H1 (cell line): ENCODE results near the gene PPP1R1A. TPM values are rescaled to one million over a fixed set of nuclear protein-coding genes. Genes with fewer than 3 reads are reported as not detected.

ENCODE experiments used
- CTCF ChIA-PET: fragments of 300-600 bp; sonication (Branson Sonifier 250); formaldehyde crosslinking; loops from one replicate; lab custom pipeline; 2021; ENCODE audit not compliant: partially characterized antibody; lab: Charles Lee
- POLR2A ChIA-PET: fragments of 300-600 bp; sonication (Branson Sonifier 250); formaldehyde crosslinking; loops from one replicate; lab custom pipeline; 2021; ENCODE audit warnings: inconsistent platforms; ENCODE audit not compliant: partially characterized antibody; lab: Charles Lee
- DNase-seq, 2 experiments: peaks; one replicate each; pipeline versions ENCODE4 v3.0.0 to v3.0.0-alpha.2; 2010 to 2022; ENCODE audit warnings: low spot score in 2 of 2, low read depth in 1 of 2, mixed read lengths in 1 of 2
- FAIRE-seq: peaks from 2 replicates; lab custom pipeline; 2011; peaks lifted over from hg19 to GRCh38; lab: Jason Lieb, UNC
- H2AFZ ChIP-seq: 2 replicates; pipeline ENCODE4 v1.8.1; 2012; ENCODE audit warnings: low read length, inconsistent platforms
- H2AK5ac ChIP-seq: 2 replicates; pipeline ENCODE4 v1.6.1; 2013; ENCODE audit warnings: low read depth, low read length
- H2BK120ac ChIP-seq: replicated peaks from 2 replicates; pipeline ENCODE3; 2013; ENCODE audit warnings: low read depth, low read length, inconsistent platforms
- H2BK12ac ChIP-seq: 2 replicates; pipeline ENCODE4 v1.6.1; 2013; ENCODE audit warnings: low read depth, low read length
- H2BK15ac ChIP-seq: 2 replicates; pipeline ENCODE4 v1.6.1; 2013; ENCODE audit warnings: low read length
- H2BK20ac ChIP-seq: 2 replicates; pipeline ENCODE4 v1.6.1; 2013; ENCODE audit warnings: low read length
- H2BK5ac ChIP-seq: 2 replicates; pipeline ENCODE4 v1.6.1; 2013; ENCODE audit warnings: low read depth, low read length
- H3K14ac ChIP-seq: 2 replicates; pipeline ENCODE4 v1.6.1; 2013; ENCODE audit warnings: inconsistent platforms; ENCODE audit not compliant: insufficient read length
- H3K18ac ChIP-seq: 2 replicates; pipeline ENCODE4 v1.6.1; 2013; ENCODE audit warnings: low read length; ENCODE audit errors: extremely low read depth
- H3K23ac ChIP-seq: 2 replicates; pipeline ENCODE4 v1.6.1; 2013; ENCODE audit warnings: inconsistent platforms; ENCODE audit not compliant: insufficient read length
- H3K23me2 ChIP-seq: 2 replicates; pipeline ENCODE4 v1.6.1; 2013; ENCODE audit warnings: low read depth, low read length
- H3K27ac ChIP-seq: 2 replicates; pipeline ENCODE4 v1.6.1; 2011; ENCODE audit warnings: low read depth, low read length, inconsistent platforms
- H3K27me3 ChIP-seq, 4 experiments: replicated peaks in 1 of 4; 1 replicate in 1 of 4; 2 replicates in 3 of 4; pipeline versions ENCODE4 v1.6.1 to v1.8.1; 2011 to 2013; ENCODE audit warnings: low read length in 3 of 4, mild to moderate bottlenecking in 3 of 4, inconsistent platforms in 2 of 4, mixed read lengths in 2 of 4, moderate library complexity in 1 of 4; ENCODE audit not compliant: control insufficient read depth in 3 of 4, insufficient read depth in 3 of 4; ENCODE audit errors: extremely low read depth in 1 of 4
- H3K36me3 ChIP-seq, 4 experiments: 2 replicates each; pipeline versions ENCODE4 v1.6.1 to v1.8.1; 2011 to 2013; ENCODE audit warnings: mild to moderate bottlenecking in 4 of 4, low read length in 3 of 4, moderate library complexity in 2 of 4, control low read depth in 1 of 4, inconsistent platforms in 1 of 4; ENCODE audit not compliant: insufficient read depth in 4 of 4, control insufficient read depth in 2 of 4
- H3K4ac ChIP-seq: replicated peaks from 2 replicates; pipeline ENCODE3; 2013; ENCODE audit warnings: low read length, low read depth, mixed read lengths, inconsistent platforms; ENCODE audit not compliant: insufficient read length
- H3K4me1 ChIP-seq, 4 experiments: replicated peaks in 1 of 4; 1 replicate in 1 of 4; 2 replicates in 3 of 4; pipeline versions ENCODE4 v1.6.1 to v1.8.1; 2011 to 2013; ENCODE audit warnings: low read length in 3 of 4, inconsistent platforms in 2 of 4, mixed read lengths in 1 of 4; ENCODE audit not compliant: insufficient read depth in 4 of 4, control insufficient read depth in 3 of 4
- H3K4me2 ChIP-seq, 2 experiments: 2 replicates each; pipeline versions ENCODE4 v1.6.1 to v1.8.1; 2011 to 2013; ENCODE audit warnings: low read depth in 2 of 2, low read length in 2 of 2, control low read depth in 1 of 2, inconsistent platforms in 1 of 2, mild to moderate bottlenecking in 1 of 2; ENCODE audit not compliant: insufficient read depth in 1 of 2
- H3K4me3 ChIP-seq, 4 experiments: fragments of 200-600, 300-600 bp in 1 of 4; sonication (generic), shearing (Covaris generic), sonication (Bioruptor Twin) in 1 of 4; 2 replicates each; pipeline versions ENCODE4 v1.5.1 to v1.8.1; 2011 to 2016; ENCODE audit warnings: low read length in 4 of 4, low read depth in 3 of 4, control low read depth in 2 of 4, inconsistent platforms in 2 of 4, mild to moderate bottlenecking in 2 of 4, mixed read lengths in 1 of 4, moderate library complexity in 1 of 4; ENCODE audit not compliant: insufficient read depth in 2 of 4; ENCODE audit errors: extremely low read depth in 1 of 4
- H3K56ac ChIP-seq: replicated peaks from 2 replicates; pipeline ENCODE3; 2013; ENCODE audit warnings: low read depth, mild to moderate bottlenecking, mixed read lengths, low read length, inconsistent platforms; ENCODE audit not compliant: insufficient read length
- H3K79me1 ChIP-seq: 2 replicates; pipeline ENCODE4 v1.6.1; 2013; ENCODE audit warnings: low read depth, low read length, control low read depth
- H3K79me2 ChIP-seq, 2 experiments: 2 replicates each; pipeline versions ENCODE4 v1.6.1 to v1.8.1; 2012 to 2013; ENCODE audit warnings: low read length in 2 of 2, mild to moderate bottlenecking in 2 of 2, inconsistent platforms in 1 of 2; ENCODE audit not compliant: insufficient read depth in 2 of 2, control insufficient read depth in 1 of 2
- H3K9ac ChIP-seq, 4 experiments: replicated peaks in 1 of 4; 1 replicate in 1 of 4; 2 replicates in 3 of 4; pipeline versions ENCODE4 v1.6.1 to v1.8.1; 2011 to 2013; ENCODE audit warnings: low read depth in 3 of 4, low read length in 3 of 4, control low read depth in 2 of 4, mild to moderate bottlenecking in 2 of 4, moderate library complexity in 2 of 4, inconsistent platforms in 1 of 4; ENCODE audit errors: extremely low read depth in 1 of 4
- H3K9me3 ChIP-seq, 2 experiments: 2 replicates each; pipeline versions ENCODE4 v1.6.1 to v1.8.1; 2012 to 2013; ENCODE audit warnings: mild to moderate bottlenecking in 2 of 2, moderate library complexity in 2 of 2, control low read depth in 1 of 2, inconsistent platforms in 1 of 2, low read depth in 1 of 2, low read length in 1 of 2, mixed read lengths in 1 of 2; ENCODE audit not compliant: insufficient read depth in 2 of 2
- H4K20me1 ChIP-seq, 2 experiments: replicated peaks in 1 of 2; 2 replicates each; pipeline versions ENCODE3 to v1.8.1; 2011 to 2013; ENCODE audit warnings: inconsistent platforms in 2 of 2, low read length in 2 of 2, mild to moderate bottlenecking in 1 of 2; ENCODE audit not compliant: insufficient read depth in 2 of 2, control insufficient read depth in 1 of 2
- H4K5ac ChIP-seq: 2 replicates; pipeline ENCODE4 v1.6.1; 2013; ENCODE audit warnings: low read length, low read depth, mixed read lengths, inconsistent platforms; ENCODE audit not compliant: insufficient read length
- H4K8ac ChIP-seq: 2 replicates; pipeline ENCODE4 v1.8.0; 2013; ENCODE audit warnings: mild to moderate bottlenecking, moderate library complexity, low read length, inconsistent platforms; ENCODE audit not compliant: insufficient read depth; ENCODE audit errors: extremely low read depth
- H4K91ac ChIP-seq: replicated peaks from 2 replicates; pipeline ENCODE3; 2013; ENCODE audit warnings: low read length, mixed read lengths, inconsistent platforms; ENCODE audit not compliant: insufficient read length
- CREB1 ChIP-seq: IDR thresholded peaks from 2 replicates; pipeline ENCODE4 v1.6.1; 2012; ENCODE audit warnings: inconsistent platforms
- POLR2AphosphoS5 ChIP-seq: IDR thresholded peaks from 2 replicates; pipeline ENCODE4 v1.6.1; 2011; ENCODE audit warnings: low read depth, low read length
- RAD21 ChIP-seq, 2 experiments: IDR thresholded peaks in 1 of 2; conservative IDR thresholded peaks in 1 of 2; 2 replicates each; pipeline ENCODE4 v1.6.1; 2011; ENCODE audit warnings: low read depth in 2 of 2, low read length in 2 of 2, improper control_type of control experiment in 1 of 2, inconsistent platforms in 1 of 2, mild to moderate bottlenecking in 1 of 2, moderate library complexity in 1 of 2
- SP2 ChIP-seq: IDR thresholded peaks from 2 replicates; pipeline ENCODE4 v1.6.1; 2012; ENCODE audit warnings: mild to moderate bottlenecking, low read length, inconsistent platforms
- ZNF274 ChIP-seq: IDR thresholded peaks from 2 replicates; pipeline ENCODE4 v1.7.0; 2012; ENCODE audit warnings: low read length, borderline replicate concordance; ENCODE audit errors: extremely low read depth
- WGBS, 2 experiments: shearing (Covaris generic) in 1 of 2; methylation state at CpG; one replicate each; pipeline versions ENCODE4 v1.1.6 to v1.1.7; 2013 to 2015; ENCODE audit warnings: low lambda C conversion rate in 2 of 2, mixed read lengths in 2 of 2, inconsistent platforms in 1 of 2, low coverage in 1 of 2, missing lambda C conversion rate in 1 of 2; ENCODE audit not compliant: insufficient replicate concordance in 2 of 2, insufficient coverage in 1 of 2, insufficient read length in 1 of 2; ENCODE audit errors: extremely low coverage in 1 of 2, missing lambda C conversion rate in 1 of 2; 5-methylcytosine and 5-hydroxymethylcytosine counted together
- polyA plus RNA-seq, 7 experiments: library from polyadenylated mRNA; depleted of rRNA in 3 of 7; stranded (reverse) in 5 of 7; unstranded in 2 of 7; fragments of >200 nt in 5 of 7; fragments of 200-250 nt in 2 of 7; gene quantifications; 1 replicate in 5 of 7; 2 replicates in 1 of 7; 4 replicates in 1 of 7; pipeline versions ENCODE4 v1.2.1 to v1.2.3, GENCODE V29; 2011 to 2013; ENCODE audit warnings: missing spikeins in 2 of 7, mixed read lengths in 2 of 7
- total RNA-seq: library from RNA; stranded (reverse); fragmentation: NEBNext Ultra II Directional; extraction: Animal tissue kit (Norgen Biotek cat#: 25700); gene quantifications from 2 replicates; pipeline ENCODE4 v1.2.1, GENCODE V29; 2021
- TF ChIP-seq, protein P1 (sequence below): IDR thresholded peaks from 2 replicates; pipeline ENCODE4 v1.6.1; 2011; ENCODE audit warnings: low read length, improper control_type of control experiment

The PPP1R1A gene
- total and polyA plus RNA-seq, 2 of the 8 experiments (the other 6 are each of a cell fraction or from before 2014, with no cell fraction given) = 5.8 to 13.1 TPM

- Histone ChIP-seq H3K27me3 (peaks cover 0 to 18% (median 12%) of the 10 kb centered on the region in 4 experiments; a peak in 6 of 7 replicates), H4K8ac (no peak overlapping the region), H2BK20ac (no peak overlapping the region), H4K20me1 (no peaks in the 10 kb centered on the region), H3K79me2 (no peaks in the 10 kb centered on the region), H4K91ac (no peak overlapping the region), H2BK5ac (no peak overlapping the region), H3K36me3 (no peaks in the 10 kb centered on the region), H2AK5ac (no peak overlapping the region), H3K4me3 (no peak overlapping the region), H2AFZ (no peak overlapping the region), H3K9ac (no peak overlapping the region), H3K4me2 (no peak overlapping the region; a peak in 1 of 4 replicates), H3K4ac (no peak overlapping the region), H4K5ac (no peak overlapping the region), H2BK15ac (no peak overlapping the region), H3K14ac (no peak overlapping the region), H2BK120ac (no peak overlapping the region), H2BK12ac (no peak overlapping the region), H3K23ac (no peak overlapping the region), H3K18ac (no peak overlapping the region), H3K4me1 (peaks cover 0 to 19% (median 10%) of the 10 kb centered on the region in 4 experiments; a peak in 6 of 7 replicates), H3K56ac (no peak overlapping the region), H3K9me3 (no peaks in the 10 kb centered on the region), H3K79me1 (no peaks in the 10 kb centered on the region; the same call in 1 of the 2 replicates), H3K27ac (no peak overlapping the region), H3K23me2 (peaks cover 7% of the 10 kb centered on the region; the same call in 1 of the 2 replicates)
- POLR2A ChIA-PET = interaction anchor here (0.8 kb wide), 1 partner anchor 18 kb away, joined by 3 read pairs; no protein-coding TSS in a partner anchor
- FAIRE-seq (no peak), DNase-seq (no peak)
- CTCF ChIA-PET = interaction anchor here (0.6 to 10.0 kb wide), 10 partner anchors 7 to 362 kb away, joined by 3 to 99 read pairs (median 4); partner anchors contain the start of gene PPP1R1A
- 76% methylated on average over 4 of the region's 4 CpGs; no CpG with 5 or more reads in 1 of the 2 experiments for WGBS, 2 experiments
- TF ChIP-seq ZNF274 (no peak), POLR2AphosphoS5 (no peak), RAD21 (IDR thresholded peaks at IDR 0.05 in 1 of 2, conservative IDR thresholded peaks at IDR 0.05 in 1 of 2; ENCODE audit: low read depth in 2 of 2, low read length in 2 of 2) (no peak), CREB1 (no peak), SP2 (no peak)
- TF ChIP-seq, protein P1, sequence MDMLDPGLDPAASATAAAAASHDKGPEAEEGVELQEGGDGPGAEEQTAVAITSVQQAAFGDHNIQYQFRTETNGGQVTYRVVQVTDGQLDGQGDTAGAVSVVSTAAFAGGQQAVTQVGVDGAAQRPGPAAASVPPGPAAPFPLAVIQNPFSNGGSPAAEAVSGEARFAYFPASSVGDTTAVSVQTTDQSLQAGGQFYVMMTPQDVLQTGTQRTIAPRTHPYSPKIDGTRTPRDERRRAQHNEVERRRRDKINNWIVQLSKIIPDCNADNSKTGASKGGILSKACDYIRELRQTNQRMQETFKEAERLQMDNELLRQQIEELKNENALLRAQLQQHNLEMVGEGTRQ = no peak
Observed at GRCh38 chr12:54583726-54584125, 4.7 kb downstream of the PPP1R1A start.
